A204.1 (cell line): ENCODE measurements around the gene HCRT.
"Not testable (repeated sequence)": the region's sequence is repeated elsewhere in the genome, so short reads cannot be mapped to it uniquely, and the experiment has no call there.

ENCODE experiments used
- FAIRE-seq: peaks from 2 replicates; lab custom pipeline; 2012; peaks lifted over from hg19 to GRCh38; lab: Jason Lieb, UNC

The HCRT gene, protein sequence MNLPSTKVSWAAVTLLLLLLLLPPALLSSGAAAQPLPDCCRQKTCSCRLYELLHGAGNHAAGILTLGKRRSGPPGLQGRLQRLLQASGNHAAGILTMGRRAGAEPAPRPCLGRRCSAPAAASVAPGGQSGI

DNA sequence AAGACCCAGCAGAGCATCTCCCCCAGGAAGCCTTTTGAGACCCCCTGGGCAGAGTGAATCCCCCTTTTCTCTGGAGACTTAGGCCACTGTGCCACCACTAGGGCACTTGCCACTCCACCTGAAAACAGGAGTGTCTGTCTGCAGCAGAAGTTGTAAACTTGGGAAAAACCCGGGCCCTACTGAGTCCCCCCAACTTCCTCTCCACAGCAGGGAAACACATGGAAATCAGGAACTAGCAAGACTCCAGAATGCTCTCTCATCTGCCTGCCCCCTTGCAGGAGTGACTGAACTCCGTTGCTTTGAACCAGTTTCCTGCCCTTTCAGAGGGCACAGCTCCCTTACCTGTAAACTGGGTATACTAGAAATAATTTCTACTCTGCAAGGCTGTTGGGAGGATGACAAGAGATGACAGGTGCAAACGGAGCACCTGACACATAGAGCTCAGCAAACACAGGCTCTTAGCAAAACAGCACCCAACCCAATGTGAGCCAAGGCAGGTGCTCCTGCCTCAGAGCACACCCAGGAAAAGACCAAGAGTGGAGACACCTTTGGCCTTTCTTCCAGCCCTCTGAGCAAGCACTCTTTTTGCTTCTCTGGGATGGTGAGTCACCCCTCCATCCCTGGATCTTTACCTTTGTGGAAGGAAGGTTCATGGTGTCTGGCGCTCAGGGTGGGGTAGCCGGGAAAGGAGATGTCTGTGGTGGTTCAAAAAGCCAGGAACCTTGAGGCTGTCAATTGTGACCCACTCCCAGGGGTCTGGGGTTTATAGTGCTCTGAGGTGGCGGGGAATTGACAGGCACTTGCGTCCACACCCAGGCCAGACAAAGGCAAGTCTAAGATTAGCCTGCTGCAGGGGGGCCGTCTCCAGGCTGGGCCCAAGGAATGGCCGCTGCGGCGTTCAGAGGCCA is at the start of gene HCRT:
Gene HCRT (minus strand): TSS at position 740 of the 908 bp plus-strand sequence. CDS start 87 bp downstream, at position 653.
- FAIRE-seq: no peak

- no peak for FAIRE-seq
Measured at GRCh38 chr17:42233994-42234393, 48.7 kb upstream of the HCRT start.

GRCh38 chr17:42233156-42233555 is 47.9 kb upstream of the HCRT start:
- FAIRE-seq: no peak

DNA sequence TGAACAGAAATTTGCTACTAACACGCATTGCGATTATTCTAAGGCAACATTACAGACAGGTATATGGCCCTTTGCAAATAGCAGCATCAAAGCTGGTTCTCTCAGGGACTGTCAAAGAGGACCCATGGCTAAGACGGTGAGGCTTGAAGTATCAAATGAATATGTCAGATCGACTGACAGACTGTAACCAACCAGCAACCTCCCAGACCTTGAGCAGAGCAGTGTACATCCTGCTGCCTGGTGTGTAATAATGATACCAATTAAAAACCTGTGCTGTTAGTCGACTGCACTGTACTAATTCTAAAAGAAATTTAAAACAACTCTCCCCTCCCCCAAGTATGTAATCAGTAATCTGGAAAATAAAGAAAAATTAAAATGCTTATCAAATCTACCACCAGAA is 45.0 kb upstream of the HCRT start:
- no peak for FAIRE-seq

GRCh38 chr17:42227849-42228700 is 42.8 kb upstream of the HCRT start:
- FAIRE-seq: no peak

GRCh38 chr17:42225646-42226045 is 40.4 kb upstream of the HCRT start:
- FAIRE-seq: no peak

- no peak for FAIRE-seq
Measured at GRCh38 chr17:42224651-42225050, 39.4 kb upstream of the HCRT start.

DNA sequence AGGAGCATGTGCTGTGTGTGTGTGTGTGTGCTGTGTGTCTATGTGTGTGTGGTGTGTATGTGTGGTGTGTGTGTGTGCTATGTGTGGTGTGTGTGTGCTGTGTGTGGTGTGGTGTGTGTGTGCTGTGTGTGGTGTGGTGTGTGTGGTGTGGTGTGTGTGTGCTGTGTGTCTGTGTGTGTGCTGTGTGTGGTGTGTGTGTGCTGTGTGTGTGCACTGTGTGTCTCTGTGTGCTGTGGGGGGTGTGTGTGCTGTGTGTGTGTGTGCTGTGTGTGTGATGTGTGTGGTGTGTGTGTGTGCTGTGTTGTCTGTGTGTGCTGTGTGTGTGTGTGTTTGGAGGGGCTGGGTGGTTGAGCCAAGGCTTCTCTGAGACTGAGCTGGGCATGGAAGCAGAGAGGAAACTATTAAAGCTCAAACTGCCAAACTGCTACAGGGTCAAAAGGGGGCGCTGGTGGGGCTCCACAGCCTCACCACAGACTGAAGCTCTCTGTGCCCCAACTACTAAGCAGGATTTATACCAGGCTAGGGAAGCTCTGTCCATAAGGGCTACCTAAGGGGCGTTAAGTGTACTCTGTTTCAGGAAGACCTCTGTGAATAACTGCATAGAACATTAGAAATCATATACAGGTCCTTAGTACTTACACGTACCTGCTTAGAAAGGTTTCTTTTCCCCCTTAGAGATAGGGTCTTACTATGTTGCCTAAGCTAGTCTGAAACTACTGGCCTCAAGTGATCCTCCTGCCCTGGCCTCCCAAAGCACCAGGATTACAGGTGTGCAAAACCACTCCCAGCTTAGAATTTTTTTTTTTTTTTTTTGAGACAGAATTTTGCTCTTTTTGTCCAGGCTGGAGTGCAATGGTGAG is 36.9 kb upstream of the HCRT start:
- no peak for FAIRE-seq

DNA sequence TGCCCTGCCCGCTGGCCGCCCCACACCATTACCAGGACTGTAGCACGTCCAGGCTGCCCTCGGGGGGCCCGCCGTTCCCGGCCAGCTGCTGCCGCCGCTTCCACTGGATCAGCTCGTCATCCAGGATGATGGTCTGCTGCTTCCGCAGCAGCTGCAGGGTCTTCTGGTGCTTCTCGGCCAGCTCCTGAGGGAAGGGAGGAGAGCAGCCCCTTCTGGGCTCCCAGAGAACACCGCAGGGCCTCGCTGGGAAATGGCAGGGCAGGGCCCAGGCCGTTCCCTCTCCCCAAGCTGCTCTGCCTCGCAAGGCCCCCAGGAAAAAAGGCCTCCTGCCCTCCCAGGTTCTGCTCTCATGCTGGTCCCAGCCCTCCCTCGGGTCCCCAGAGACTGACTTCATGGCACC is 34.0 kb upstream of the HCRT start:
- not testable (repeated sequence) for FAIRE-seq

GRCh38 chr17:42214156-42214555 is 28.9 kb upstream of the HCRT start:
- no peak for FAIRE-seq

- no peak for FAIRE-seq
Measured at GRCh38 chr17:42212382-42212781, 27.1 kb upstream of the HCRT start.

DNA sequence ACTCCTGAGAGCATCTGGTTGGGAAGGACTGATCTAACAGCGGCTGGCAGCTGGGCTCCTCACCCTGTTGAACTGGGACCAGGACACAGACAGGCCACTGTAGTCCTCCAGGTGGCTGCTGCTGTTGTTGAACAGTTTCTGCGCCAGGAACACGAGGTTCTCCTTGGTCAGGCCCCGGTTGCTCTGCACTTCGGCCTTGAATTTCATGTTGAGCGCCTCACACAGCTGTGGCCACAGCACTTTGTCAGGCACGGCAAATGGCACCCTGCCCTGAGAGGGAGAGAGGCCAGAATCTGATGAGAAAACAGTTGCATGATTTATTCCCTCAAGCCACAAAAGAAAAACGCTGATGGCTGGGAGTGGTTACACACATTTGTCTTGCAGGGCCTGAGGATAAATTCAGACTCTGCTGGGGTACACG is 26.7 kb upstream of the HCRT start:
- not testable (repeated sequence) for FAIRE-seq

DNA sequence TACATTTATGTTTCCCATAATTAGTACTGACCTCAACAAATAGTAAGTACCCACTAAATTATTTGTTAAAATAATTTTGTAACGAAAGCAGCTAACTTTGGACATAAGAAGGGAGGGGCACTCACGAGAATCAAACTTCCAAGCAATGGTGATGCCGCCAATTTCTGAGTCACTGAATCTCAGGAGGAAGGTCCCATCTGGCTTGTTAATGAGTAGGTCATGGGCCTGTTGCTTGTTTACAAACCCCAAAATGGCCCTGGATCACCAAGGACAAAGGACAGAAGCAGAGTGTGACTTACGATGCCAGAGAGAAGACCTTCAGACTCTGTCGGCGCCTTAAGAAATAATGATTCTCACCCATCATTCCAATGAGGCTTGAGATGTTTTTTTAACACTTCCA is 24.8 kb upstream of the HCRT start:
- FAIRE-seq: no peak

GRCh38 chr17:42206153-42206612 is 20.9 kb upstream of the HCRT start:
- FAIRE-seq: not testable (repeated sequence)

DNA sequence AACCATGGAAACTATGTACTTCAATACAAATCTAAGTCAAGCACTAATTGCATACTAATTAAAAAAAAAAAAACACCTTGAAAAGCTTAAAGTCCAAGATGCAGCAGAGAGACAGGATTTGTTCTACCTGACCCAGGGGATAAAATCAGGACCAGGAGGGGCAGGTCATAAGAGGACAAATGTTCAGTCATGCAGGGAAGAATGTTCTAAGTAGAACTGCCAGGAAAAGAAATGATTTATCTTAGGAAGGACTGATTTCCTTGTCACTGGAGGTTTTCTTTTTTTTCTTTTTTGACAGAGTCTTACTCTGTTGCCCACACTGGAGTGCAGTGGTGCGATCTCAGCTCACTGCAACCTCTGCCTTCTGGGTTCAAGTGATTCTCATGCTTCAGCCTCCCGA is 18.1 kb upstream of the HCRT start:
- no peak for FAIRE-seq

- FAIRE-seq: no peak
Measured at GRCh38 chr17:42202696-42203095, 17.4 kb upstream of the HCRT start.

- FAIRE-seq: no peak
Measured at GRCh38 chr17:42202159-42202558, 16.9 kb upstream of the HCRT start.

- no peak for FAIRE-seq
Measured at GRCh38 chr17:42201458-42201772, 16.2 kb upstream of the HCRT start.

DNA sequence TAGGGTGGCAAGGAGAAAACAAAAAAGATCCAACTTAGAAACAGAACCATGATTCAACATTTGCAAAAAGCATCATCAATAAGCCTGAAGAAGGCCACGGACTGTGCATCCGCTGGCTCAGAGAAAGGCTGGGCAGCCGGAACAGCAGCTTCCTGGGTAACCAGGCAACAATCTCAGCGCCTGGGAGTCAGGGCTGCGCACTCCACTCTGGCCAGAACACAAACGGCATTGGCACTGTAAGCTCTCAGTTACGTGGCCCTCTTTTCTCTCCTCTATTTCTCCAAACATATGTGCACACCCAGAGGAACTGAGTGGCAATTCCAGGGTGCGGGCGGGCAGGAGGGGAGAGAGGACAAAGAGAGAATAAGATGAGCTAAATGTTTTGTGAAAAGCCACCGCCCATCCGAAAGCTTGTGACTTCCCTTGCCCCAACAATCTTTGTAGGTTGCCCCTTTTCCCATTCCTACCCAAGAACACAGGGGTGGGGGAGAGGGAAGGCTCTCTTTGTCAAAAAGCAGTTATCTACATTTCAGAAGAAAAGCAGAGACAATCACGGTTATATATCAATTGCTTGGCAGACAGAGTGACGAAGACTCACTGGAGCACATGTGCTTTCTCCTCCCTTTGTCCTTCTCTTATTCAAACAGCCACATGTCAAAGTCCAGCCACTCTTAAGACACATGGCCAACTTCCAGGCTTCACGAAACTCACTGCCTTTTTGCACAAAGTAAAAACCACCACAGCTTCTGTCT is 15.6 kb upstream of the HCRT start:
- FAIRE-seq: no peak

DNA sequence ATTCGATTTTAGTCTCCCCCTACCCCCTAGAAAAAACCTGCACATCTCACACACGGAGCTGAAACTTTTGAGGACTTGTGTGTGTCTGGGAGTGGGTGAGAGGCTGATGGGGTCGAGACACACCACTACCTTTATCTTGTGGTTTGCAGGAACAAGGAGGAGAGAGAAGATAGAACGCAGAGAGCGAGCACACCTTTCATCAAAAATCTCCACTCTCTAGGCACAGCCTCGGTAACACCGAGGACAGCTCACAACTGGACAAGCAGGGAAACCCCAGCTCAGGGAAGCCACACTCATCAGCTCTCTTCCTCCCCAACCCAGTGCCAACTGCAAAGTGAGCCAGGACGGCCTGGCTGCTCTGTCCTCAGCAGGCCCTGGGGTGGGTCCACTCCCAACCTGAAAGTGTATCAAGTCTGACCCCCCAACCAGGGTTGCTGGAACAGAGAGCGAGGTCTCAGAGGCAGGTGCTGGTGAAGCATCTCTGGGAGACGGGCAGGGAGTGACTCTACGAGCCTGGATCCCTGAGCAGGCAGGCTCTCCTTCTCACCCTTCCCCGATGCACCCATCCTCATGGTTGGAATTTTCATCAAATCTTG is 14.3 kb upstream of the HCRT start:
- FAIRE-seq: no peak

GRCh38 chr17:42198897-42199296 is 13.6 kb upstream of the HCRT start:
- FAIRE-seq: no peak
